ENCODE data around the gene GABRB3.

- TF ChIP-seq, protein P1, sequence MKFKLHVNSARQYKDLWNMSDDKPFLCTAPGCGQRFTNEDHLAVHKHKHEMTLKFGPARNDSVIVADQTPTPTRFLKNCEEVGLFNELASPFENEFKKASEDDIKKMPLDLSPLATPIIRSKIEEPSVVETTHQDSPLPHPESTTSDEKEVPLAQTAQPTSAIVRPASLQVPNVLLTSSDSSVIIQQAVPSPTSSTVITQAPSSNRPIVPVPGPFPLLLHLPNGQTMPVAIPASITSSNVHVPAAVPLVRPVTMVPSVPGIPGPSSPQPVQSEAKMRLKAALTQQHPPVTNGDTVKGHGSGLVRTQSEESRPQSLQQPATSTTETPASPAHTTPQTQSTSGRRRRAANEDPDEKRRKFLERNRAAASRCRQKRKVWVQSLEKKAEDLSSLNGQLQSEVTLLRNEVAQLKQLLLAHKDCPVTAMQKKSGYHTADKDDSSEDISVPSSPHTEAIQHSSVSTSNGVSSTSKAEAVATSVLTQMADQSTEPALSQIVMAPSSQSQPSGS (IDR thresholded peaks at IDR 0.05; ENCODE audit: low read length): no peak
- TF ChIP-seq TBP (IDR thresholded peaks at IDR 0.05; ENCODE audit: low read depth, low read length) (no peak), USF2 (IDR thresholded peaks at IDR 0.05; ENCODE audit: low read length) (no peak), SRF (IDR thresholded peaks at IDR 0.05; ENCODE audit: low read depth, low read length) (no peak), EZH2 (IDR thresholded peaks at IDR 0.05; ENCODE audit: low read depth, low read length, severe bottlenecking) (no peak), RAD21 (IDR thresholded peaks at IDR 0.05 in 1 of 2, conservative IDR thresholded peaks at IDR 0.05 in 1 of 2; ENCODE audit: low read depth in 2 of 2, low read length in 2 of 2) (no peak), FOSL1 (IDR thresholded peaks at IDR 0.05; ENCODE audit: insufficient read depth, low read depth, low read length) (no peak), MAFK (IDR thresholded peaks at IDR 0.05; ENCODE audit: low read depth, low read length) (no peak), KDM1A (IDR thresholded peaks at IDR 0.05; ENCODE audit: borderline replicate concordance, low read length) (no peak), HDAC2 (IDR thresholded peaks at IDR 0.05; ENCODE audit: borderline replicate concordance in 1 of 2, low read depth in 2 of 2, low read length in 2 of 2) (no peak), NANOG (IDR thresholded peaks at IDR 0.05; ENCODE audit: insufficient read depth, low read depth, low read length, poor library complexity, severe bottlenecking) (no peak), POLR2A (IDR thresholded peaks at IDR 0.05; ENCODE audit: control extremely low read depth in 1 of 2, low read depth in 2 of 2, low read length in 2 of 2) (no peak), POLR2AphosphoS5 (IDR thresholded peaks at IDR 0.05; ENCODE audit: low read depth, low read length) (no peak)
- TF ChIP-seq, protein P2, sequence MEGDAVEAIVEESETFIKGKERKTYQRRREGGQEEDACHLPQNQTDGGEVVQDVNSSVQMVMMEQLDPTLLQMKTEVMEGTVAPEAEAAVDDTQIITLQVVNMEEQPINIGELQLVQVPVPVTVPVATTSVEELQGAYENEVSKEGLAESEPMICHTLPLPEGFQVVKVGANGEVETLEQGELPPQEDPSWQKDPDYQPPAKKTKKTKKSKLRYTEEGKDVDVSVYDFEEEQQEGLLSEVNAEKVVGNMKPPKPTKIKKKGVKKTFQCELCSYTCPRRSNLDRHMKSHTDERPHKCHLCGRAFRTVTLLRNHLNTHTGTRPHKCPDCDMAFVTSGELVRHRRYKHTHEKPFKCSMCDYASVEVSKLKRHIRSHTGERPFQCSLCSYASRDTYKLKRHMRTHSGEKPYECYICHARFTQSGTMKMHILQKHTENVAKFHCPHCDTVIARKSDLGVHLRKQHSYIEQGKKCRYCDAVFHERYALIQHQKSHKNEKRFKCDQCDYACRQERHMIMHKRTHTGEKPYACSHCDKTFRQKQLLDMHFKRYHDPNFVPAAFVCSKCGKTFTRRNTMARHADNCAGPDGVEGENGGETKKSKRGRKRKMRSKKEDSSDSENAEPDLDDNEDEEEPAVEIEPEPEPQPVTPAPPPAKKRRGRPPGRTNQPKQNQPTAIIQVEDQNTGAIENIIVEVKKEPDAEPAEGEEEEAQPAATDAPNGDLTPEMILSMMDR (IDR thresholded peaks at IDR 0.05; ENCODE audit: control extremely low read depth in 1 of 3, insufficient read depth in 1 of 3, low read depth in 1 of 3, low read length in 3 of 3): no peak
Observed at GRCh38 chr15:26572602-26573350, 200.1 kb downstream of the GABRB3 start.

Data from H1 (cell line).